HCEC 1CT (cell line): ENCODE measurements around the gene MSRB2.
"Not testable (repeated sequence)": the region's sequence is repeated elsewhere in the genome, so short reads cannot be mapped to it uniquely, and the experiment has no call there.

Experiments used
- DNase-seq: peaks from one replicate; pipeline ENCODE4 v3.0.0-alpha.2; 2017

MSRB2 gene

GRCh38 chr10:23095404-23095965, at the start of gene MSRB2:
TSS of gene MSRB2 (plus strand) at chr10:23095579. CDS start at chr10:23095609, 30 bp downstream.
- DNase-seq: peak; percentile 93

GRCh38 chr10:23046027-23046426, 49.4 kb upstream of the MSRB2 start:
- DNase-seq: no peak

GRCh38 chr10:23047201-23048050, 48.0 kb upstream of the MSRB2 start:
- DNase-seq: no peak

- DNase-seq: no peak
These were observed 47.2 kb upstream of the MSRB2 start for GRCh38 chr10:23048191-23048590.

- DNase-seq: no peak
These were observed 44.1 kb upstream of the MSRB2 start for GRCh38 chr10:23051278-23051677.

- DNase-seq: no peak
These were observed 43.5 kb upstream of the MSRB2 start for GRCh38 chr10:23051855-23052331.

- no peak for DNase-seq
These were observed 42.3 kb upstream of the MSRB2 start for GRCh38 chr10:23053036-23053435.

- no peak for DNase-seq
These were observed 39.8 kb upstream of the MSRB2 start for GRCh38 chr10:23055424-23056185.

GRCh38 chr10:23056186-23056579, 39.2 kb upstream of the MSRB2 start:
- DNase-seq: no peak

- no peak for DNase-seq
These were observed 37.0 kb upstream of the MSRB2 start for GRCh38 chr10:23058366-23058765.

- DNase-seq: no peak
These were observed 34.5 kb upstream of the MSRB2 start for GRCh38 chr10:23060918-23061317.

GRCh38 chr10:23063045-23063972, 32.1 kb upstream of the MSRB2 start:
- DNase-seq: no peak

- DNase-seq: no peak
These were observed 31.2 kb upstream of the MSRB2 start for GRCh38 chr10:23063973-23064812.

- DNase-seq: not testable (repeated sequence)
These were observed 30.6 kb upstream of the MSRB2 start for GRCh38 chr10:23064813-23065114.

- peak; percentile 34 for DNase-seq
These were observed 30.0 kb upstream of the MSRB2 start for GRCh38 chr10:23065181-23065948.

GRCh38 chr10:23067337-23067736, 28.0 kb upstream of the MSRB2 start:
- no peak for DNase-seq

- DNase-seq: peak; percentile 56
These were observed 27.2 kb upstream of the MSRB2 start for GRCh38 chr10:23067939-23068775.

GRCh38 chr10:23069019-23069815, 26.2 kb upstream of the MSRB2 start:
- no peak for DNase-seq
